HG03558 (cell line): ENCODE data around the gene PID1.

Experiments
- ATAC-seq: cut with Tn5 transposase; IDR thresholded peaks from one replicate; pipeline ENCODE4 v1.9.1; 2021; ENCODE audit warnings: moderate number of reproducible peaks; ENCODE audit not compliant: unreplicated experiment; ENCODE audit errors: extremely low read depth

PID1 gene

DNA sequence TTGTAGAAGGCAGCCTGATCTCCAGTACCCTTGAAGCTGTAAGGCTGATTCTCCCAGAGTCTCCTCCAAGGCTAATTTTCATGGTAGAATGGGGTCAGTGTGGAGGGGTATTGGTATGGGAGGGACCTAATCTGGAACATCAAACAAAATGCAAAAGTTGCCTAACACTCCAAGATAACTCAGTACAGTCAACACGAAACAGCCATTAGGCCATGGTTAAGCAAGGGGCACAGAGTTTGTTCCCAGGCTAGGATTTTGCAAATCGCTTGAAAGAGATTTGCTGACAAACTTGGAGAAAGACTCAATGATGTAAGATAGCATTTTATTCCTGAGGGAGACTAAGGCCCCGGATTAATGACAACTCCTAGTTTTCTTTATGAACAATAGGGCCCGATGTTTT lies 5.4 kb downstream of the PID1 start:
- no peak for ATAC-seq

DNA sequence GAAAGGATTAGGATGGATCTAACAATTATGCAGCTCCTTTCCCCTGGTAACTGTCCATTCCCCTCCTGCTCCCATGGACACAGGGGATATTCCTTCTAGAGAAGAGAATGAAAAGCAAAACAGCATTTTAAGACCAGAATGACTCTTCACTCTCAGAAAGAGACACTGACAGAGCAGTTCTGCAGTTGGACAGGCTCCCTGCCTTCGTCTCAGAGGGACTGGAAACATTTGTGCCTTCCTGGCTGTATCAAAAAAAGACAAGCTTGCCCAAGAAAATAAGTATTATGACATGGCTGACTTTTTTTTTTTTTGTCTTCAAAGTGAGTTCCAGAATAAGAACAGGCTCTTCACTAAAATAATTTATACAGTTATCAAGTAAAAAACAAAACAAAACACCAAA lies 9.5 kb downstream of the PID1 start:
- no peak for ATAC-seq

DNA sequence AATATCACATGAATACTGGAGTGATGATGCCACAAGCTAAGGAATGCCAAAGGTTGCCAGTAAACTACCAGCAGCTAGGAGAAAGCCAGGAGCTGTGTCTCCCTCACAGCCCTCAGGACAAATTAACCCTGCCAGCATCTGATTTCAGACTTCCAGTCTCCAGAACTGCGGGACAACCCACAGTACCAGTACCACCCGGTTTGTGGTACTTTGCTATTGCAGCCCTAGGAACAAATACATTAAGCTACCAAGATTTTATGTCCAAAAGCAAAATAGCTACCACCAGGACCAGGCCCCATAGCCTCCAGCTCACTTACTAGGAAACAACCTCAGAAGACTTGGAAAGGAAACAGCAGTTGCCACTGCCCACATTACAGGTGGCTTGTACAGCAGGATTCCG lies 10.0 kb downstream of the PID1 start:
- ATAC-seq: no peak

DNA sequence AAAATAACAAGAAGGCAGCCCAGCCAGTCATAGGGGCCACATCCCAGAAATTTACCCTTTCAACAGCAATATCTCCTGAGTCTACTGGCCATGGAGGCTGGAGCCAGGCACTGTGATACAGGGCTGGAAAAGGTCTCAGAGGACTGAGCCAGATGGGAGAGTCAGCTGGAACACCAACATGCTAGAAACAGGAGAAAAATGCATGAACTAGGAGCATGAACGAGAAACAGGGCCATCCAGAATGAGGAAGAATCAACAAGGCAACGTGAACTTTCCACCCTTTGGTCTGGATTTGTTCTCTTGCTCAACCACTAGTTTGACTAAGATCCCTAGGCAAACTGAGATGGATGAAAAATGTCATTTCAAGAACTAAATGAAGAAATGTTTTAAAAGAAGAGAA lies 13.1 kb downstream of the PID1 start:
- no peak for ATAC-seq

- no peak for ATAC-seq
These were observed 14.7 kb downstream of the PID1 start for GRCh38 chr2:229256376-229256775.

GRCh38 chr2:229254206-229254605 lies 16.9 kb downstream of the PID1 start:
- no peak for ATAC-seq

DNA sequence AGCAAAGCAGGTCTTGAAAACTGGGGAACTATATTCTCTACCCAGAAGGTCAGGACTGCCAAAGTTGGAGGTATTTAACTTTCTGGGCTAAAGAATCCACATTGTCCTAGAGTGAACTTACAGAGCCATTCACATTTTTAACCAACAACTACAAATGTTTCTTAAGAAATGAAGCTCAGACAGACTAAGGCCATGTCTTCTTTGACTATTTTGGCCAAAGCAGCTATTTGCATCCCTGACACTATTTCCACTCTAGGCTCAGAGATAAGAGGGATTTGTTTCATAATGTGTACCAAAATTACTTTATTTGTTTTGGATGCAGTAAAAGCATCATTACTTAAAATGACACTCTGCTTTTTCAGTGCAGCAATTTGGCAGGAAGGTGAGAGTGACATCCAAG lies 18.1 kb downstream of the PID1 start:
- ATAC-seq: no peak

GRCh38 chr2:229252280-229252679 lies 18.8 kb downstream of the PID1 start:
- ATAC-seq: no peak

DNA sequence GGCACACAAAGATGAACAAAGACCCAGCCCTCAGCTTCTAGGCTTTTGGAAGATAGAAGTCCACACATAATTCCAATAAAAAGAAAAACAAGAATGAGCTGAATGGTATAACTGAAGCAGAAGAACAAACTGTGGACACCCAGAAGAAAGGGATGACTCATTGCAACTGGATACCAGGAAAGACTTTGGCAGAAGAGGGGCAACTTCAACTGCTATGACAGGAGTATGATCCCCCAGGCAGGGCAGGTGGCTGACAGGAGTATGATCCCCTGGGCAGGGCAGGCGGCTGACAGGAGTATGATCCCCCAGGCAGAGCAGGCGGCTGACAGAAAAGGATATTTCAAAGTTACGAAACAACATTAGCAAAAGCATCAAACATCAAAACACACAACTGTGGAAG lies 21.6 kb downstream of the PID1 start:
- no peak for ATAC-seq

DNA sequence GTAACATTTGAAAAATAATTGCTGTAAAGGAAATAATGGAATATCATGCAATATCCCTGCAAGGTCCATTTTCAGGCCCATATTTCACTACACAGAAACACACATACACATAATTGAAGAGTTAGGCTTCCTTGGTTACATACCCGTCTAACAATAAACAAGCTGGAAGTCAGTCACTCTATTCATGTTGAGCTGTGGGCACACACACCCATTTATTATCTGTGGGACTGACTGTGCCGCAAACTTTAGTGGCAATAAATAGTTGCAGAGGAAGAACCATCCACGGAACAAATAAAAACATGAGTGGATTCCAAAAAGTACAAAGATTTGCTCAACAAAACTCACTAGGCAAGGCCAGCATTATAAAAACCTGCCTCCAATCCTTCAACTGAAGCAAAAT lies 24.8 kb downstream of the PID1 start:
- no peak for ATAC-seq

DNA sequence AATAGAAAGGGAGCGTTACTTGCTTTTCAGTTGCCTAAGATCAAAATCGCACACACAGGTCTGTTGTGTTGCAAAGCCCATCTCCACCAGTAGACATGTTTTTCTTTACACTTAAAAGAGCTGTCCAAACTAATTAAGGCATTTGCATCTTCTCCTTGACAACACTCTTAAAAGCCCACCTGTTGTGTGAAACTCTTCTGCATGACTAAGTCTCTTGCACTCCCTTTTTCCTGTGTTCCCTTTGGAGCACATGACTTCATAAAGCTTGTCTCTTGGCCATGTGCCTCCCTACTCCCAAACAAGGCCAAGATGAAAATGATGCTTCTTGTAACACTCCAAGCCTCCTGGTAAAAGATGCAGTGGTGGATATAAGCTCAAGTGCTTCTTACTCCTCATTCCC lies 26.1 kb downstream of the PID1 start:
- ATAC-seq: no peak

DNA sequence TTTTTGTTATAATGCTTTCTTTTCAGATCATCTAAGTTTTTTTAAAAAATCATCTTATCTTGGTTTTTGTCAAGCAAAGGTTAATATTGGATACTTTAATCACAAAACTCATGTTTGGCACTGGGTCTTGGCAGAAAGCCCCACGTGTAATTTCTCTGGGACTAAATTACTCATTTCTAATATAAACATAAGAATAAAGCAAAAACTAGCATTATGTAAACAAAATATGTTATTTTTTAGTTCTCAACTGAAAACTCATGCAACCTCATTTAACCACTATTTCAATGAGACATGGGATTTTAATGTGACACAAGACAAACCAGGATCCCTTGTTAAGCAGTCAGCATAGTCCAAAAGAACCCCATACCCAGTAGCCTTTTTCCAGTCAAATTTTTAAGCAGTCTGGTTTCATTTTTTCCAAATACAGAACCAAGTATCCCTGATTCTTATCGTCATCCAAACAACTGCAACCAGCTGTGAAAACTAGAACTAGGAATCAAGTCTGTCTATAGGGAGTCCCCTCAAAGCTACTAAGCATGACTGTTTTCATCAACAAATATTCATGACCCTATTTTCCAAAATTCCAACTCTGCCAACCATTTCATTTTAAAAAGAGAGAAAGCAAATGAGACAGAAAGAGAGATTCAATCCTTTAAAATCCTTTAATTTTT lies 27.1 kb downstream of the PID1 start:
- no peak for ATAC-seq

DNA sequence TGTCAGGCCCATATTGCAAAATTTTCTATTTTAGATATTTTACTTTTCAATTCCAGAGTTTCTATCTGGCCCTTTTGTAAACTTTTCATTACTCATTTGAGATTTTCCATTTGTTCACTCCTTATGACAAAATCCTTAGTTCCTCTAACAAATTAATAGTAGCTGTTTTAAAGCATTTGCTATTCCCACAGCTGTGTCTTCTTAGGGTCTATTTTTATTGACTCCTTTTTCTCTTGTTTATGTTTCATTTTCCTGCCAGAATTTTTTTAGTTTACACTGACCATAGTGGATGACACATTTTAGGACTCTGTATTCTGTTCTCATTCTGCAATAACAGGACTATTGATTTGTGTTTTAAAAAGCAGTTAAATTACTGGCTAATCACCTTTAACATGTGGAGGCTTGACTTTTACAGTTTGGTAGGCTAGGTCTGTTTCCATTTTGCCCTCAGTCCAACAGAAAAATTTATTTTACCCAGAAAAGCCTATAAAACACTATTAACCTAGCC lies 30.0 kb downstream of the PID1 start:
- no peak for ATAC-seq

GRCh38 chr2:229239021-229239420 lies 32.1 kb downstream of the PID1 start:
- no peak for ATAC-seq

DNA sequence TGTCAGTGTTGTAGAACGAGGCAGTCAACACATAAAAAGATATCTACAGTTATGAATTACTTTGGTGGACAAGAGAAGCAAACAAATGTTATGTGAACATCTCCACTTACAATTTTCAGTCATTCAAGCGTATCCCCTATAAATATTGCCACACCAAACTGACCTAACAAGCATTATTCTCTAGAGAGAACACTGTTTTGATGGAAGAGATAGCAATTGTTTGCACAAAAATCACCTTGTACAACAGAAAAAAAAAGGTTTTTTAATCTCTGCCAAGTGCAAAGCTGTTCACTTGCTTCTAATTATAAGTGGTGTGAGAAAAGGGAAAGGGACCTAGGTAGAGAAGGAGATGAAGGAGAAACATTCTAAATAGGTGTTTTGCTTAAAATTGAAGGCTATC lies 33.8 kb downstream of the PID1 start:
- no peak for ATAC-seq

GRCh38 chr2:229235131-229235914 lies 35.8 kb downstream of the PID1 start:
- no peak for ATAC-seq

- no peak for ATAC-seq
These were observed 39.2 kb downstream of the PID1 start for GRCh38 chr2:229231885-229232284.

- no peak for ATAC-seq
These were observed 39.7 kb downstream of the PID1 start for GRCh38 chr2:229231328-229231868.

- no peak for ATAC-seq
These were observed 40.2 kb downstream of the PID1 start for GRCh38 chr2:229230911-229231310.

DNA sequence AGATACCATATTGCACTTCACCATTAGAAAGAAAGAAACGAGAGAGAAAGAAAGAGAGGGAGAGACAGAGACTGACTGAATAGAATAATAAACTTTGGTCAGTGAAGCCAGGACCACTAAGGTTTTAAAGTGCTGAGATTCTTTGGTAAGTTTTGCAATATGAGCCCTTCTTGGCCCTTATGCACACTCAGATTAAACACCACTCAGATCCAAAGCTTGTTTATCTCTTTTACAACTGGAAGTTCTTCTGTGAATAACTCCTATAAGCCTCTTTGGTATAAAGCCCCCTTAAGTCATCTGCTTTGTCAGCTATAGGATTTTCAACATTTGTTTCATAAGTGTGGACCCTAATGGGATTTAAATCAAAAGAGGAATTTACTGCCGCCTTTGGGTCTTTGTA lies 40.8 kb downstream of the PID1 start:
- no peak for ATAC-seq

DNA sequence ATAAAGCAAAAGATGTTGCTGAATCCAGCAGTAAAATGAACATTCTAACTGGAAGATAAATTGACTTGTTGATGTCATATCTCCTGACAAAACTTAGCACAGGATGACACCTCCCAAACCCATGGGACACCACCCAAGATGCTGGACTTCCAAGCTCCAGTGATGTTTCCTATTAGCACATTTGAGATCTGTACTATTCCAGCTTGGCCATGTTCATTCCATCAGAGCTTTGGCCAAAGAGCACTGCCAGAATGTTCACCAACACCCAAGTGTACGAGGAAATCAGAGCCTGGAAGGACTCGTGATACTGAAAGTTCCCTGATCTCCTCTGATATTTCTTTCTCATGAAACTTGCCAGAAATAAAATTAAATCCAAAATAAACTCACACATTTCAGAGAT lies 44.7 kb downstream of the PID1 start:
- no peak for ATAC-seq

DNA sequence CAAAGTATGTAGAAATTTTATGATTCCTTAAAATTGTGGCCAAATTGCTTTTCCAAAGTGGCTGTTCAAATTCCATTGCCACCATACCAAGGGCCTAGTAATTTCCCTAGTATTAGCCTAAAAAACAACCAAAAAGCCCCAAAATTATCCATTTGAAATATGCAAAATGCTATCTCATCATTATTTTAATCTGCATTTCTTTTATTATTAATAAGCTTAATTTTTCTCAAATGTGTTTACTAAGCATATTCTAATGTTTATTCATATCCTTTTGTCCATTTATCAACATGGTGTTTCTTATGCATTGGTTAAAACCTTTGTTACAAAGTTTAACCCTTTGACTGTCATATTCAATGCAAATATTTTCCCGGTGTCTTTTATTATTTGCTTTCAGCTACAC lies 48.0 kb downstream of the PID1 start:
- ATAC-seq: no peak
